Measurements from ENCODE around the gene C1orf174. TPM values are rescaled to one million over a fixed set of nuclear protein-coding genes. Genes with fewer than 3 reads are reported as not detected.

C1orf174 gene
- total RNA-seq, 1 donor: 21.0 TPM

DNA sequence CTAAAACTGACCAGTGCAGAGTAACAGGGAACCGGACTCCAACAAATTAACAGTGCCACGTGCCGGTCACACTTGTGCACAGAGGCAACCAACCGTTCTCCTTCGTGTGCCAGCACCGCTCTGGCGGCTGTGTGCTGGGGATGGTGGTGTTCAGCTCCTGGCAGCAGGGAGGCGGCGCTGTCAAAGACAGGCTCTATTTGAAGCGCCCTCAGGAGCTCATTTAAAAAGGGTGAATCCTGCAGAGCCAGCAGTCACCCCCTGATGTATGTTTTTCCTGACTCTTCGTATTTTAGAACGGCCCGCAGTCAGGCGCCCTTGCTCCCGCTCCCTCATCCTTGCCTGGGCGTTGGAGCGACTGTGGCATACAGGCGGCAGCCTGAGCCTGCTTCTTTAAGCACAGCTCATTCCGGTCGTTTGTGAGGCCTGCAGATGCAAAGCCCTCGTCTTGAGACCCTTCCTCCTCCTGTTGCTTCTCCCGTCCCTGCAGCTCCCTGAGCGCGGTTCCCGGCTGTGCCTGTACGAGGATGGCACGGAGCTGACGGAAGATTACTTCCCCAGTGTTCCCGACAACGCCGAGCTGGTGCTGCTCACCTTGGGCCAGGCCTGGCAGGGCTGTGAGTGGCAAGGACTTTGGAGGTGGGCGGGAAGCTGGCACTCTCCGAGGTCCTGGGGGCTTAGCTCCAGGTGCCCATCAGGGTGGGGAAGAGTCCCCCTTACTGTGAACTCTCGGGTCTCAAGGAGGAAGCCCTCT is 41.7 kb downstream of the C1orf174 start:
- Histone ChIP-seq H3K9me3 (ENCODE audit: low read depth, low read length) (no peaks in the 10 kb centered on the region), H3K4me1 (ENCODE audit: insufficient read depth, low read length) (peaks cover 28% of the 10 kb centered on the region), H3K27me3 (ENCODE audit: insufficient read depth, low read length) (no peaks in the 10 kb centered on the region), H3K4me3 (ENCODE audit: low read length) (no peak overlapping the region)

DNA sequence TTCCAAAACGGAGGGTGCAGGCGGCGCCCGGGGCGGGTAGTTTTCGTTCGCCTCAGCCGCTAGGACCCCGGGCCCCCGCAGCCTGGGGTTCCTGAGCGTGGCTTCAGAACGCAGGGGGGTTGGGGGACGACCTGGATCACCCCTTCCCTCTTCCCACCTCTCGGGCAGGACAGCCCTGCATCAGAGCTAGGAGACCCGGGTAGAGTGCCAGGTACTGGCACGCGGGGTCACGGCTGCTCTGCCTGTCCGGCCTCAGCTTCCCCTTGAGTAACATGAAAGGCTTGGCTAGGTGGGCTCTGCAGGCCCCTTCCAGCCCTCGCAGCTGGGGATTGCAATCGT is 42.3 kb downstream of the C1orf174 start:
- Histone ChIP-seq H3K27me3 (ENCODE audit: insufficient read depth, low read length) (no peaks in the 10 kb centered on the region), H3K9me3 (ENCODE audit: low read depth, low read length) (no peaks in the 10 kb centered on the region), H3K4me1 (ENCODE audit: insufficient read depth, low read length) (peaks cover 28% of the 10 kb centered on the region), H3K4me3 (ENCODE audit: low read length) (peak overlapping the region; percentile 76)

DNA sequence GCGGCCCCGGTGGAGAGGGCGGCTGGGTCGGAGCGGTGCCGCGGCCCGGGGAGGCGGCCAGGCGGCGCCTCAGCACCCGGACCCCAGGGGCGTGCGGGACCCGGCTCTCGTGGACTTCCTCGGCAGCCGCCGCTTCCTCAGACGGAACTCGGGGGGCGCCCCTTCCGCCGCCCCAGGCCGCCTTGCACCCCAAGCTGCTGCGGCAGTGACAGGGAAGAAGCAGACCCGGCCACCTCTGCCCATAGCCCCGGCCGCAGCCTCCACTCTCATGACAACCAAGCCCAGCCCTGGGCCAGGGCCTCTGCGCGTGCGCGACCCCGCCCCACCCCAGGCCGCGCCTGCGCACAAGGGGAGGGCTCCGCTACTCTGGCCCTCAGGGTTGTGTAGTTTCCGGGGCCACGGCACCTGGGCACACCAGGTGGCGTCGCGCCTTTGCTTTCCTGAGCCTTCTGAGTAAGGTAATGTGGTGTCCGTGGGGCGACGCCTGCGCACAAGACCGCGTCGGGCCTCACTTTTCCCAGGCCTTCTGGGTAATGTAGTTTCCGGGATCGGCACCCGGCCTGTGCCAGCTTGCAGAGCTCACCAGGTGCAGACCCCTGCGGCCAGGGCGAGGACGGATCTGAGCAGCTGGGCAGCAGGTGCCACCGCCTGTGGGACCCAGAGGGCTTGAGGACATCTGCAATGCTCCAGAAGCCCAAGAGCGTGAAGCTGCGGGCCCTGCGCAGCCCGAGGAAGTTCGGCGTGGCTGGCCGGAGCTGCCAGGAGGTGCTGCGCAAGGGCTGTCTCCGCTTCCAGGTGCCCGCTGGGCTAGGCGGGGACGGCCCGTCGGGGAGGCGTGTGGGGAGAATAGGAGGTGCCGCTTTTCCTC is 42.9 kb downstream of the C1orf174 start, which contains the start of the genes CEP104 and DFFB:
TSS of gene CEP104 (minus strand) at position 289 of the 868 bp plus-strand sequence. CDS start 4,804 bp downstream, outside the sequence.
TSS of gene DFFB (plus strand) at position 554 of the 868 bp plus-strand sequence. CDS start at position 682, 128 bp downstream.
- Histone ChIP-seq H3K4me1 (ENCODE audit: insufficient read depth, low read length) (peaks cover 28% of the 10 kb centered on the region), H3K9me3 (ENCODE audit: low read depth, low read length) (no peaks in the 10 kb centered on the region), H3K27me3 (ENCODE audit: insufficient read depth, low read length) (no peaks in the 10 kb centered on the region), H3K4me3 (ENCODE audit: low read length) (peak within 1 kb of the TSS; percentile 76)

DNA sequence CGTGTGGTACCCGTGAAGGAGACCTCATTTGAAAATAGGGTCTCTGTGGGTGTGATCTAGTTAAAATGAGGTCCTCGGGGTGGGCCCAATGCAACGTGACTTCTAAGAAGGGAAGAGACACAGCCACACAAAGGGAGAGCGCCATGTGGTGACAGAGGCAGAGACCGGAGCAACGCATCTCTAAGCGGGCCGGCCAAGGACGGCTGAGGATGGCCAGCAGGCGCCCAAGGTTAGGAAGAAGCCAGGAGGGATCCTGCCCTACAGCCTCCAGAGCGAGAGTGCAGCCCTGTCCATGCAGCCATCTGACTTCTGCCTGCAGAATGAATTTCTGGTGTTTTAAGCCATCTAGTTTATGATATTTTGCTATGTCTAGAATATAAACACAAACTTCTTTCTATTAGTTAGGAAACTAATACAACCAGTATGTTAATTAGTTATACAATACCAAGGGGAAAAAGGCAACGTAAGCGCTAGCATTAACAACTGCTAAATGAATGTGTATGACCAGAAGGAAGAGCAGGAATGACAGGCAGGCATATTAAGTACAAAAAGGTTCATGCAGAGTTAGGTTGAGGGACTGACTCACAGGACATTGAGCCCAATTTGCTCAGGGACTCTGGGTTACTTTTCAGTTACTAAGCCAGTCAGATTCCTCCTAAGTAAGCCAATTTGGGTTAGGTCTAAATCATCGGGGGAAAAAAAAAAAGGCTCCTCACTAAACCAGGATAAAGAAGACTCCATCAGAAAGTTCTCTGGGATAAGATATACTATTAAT is 47.2 kb downstream of the C1orf174 start:
- no peaks in the 10 kb centered on the region for H3K27me3 ChIP-seq (ENCODE audit: insufficient read depth, low read length)
- H3K4me1 ChIP-seq (ENCODE audit: insufficient read depth, low read length): peaks cover 19% of the 10 kb centered on the region
- no peak overlapping the region for H3K4me3 ChIP-seq (ENCODE audit: low read length)
- H3K9me3 ChIP-seq (ENCODE audit: low read depth, low read length): no peaks in the 10 kb centered on the region

DNA sequence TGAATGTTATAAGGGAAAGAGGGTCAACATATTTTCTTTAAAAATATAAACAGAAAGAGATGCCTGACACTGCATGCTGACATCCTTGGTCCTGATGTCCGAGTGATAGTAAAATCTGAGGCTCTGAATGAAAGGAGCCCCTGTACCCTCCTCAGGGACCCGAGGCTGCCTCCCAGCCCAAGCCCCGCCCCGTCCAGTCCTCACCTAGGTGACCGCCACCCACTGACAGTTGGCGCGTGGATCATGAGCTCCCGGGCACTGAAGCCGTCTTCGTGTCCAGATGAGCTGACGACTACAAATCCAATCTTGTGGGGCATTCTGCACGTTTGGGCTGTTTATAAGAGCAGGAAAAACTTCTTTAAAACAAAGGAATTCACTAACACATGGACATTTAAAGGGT is 48.0 kb downstream of the C1orf174 start:
- Histone ChIP-seq H3K4me1 (ENCODE audit: insufficient read depth, low read length) (peaks cover 13% of the 10 kb centered on the region), H3K4me3 (ENCODE audit: low read length) (no peak overlapping the region), H3K27me3 (ENCODE audit: insufficient read depth, low read length) (no peaks in the 10 kb centered on the region), H3K9me3 (ENCODE audit: low read depth, low read length) (no peaks in the 10 kb centered on the region)

DNA sequence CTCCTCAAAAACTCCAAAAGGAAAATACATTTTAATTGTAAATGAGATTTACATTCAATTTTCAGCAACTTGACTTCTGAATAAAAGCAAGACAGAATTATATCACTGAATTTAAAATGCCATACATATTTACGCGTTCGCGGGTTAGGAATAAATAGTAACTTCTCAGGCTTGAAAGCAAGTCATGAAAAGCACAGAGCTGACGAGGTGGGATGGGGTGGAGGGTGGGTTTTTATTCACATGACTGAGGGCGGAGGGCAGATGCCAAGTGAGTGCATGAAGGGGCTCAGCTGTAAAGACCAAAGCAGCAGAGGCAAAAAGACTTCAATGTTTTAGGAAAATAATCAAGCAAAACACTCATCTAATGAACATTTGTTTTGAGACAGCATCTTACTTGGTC is 48.8 kb downstream of the C1orf174 start:
- H3K9me3 ChIP-seq (ENCODE audit: low read depth, low read length): no peaks in the 10 kb centered on the region
- no peak overlapping the region for H3K4me3 ChIP-seq (ENCODE audit: low read length)
- no peaks in the 10 kb centered on the region for H3K27me3 ChIP-seq (ENCODE audit: insufficient read depth, low read length)
- H3K4me1 ChIP-seq (ENCODE audit: insufficient read depth, low read length): peaks cover 11% of the 10 kb centered on the region

DNA sequence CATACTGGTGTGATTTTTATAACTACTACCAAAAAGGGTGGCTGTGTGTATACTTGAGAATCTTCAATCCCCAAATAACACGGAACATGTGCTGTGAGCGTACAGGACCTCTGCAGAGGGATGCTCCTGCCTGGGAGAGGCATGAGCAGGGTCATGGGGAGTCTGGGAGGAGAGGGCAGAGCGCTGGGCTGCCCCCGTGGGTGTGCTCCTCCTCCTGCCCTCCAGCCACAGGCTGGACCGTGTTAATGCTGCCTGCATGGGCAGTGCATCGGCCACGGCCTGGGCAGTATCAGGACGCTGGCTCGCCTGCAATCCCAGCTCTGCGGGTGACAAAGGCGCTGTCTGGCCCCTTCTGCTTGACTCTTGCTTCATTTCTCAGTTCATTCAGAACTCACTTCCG is 49.2 kb downstream of the C1orf174 start:
- H3K4me3 ChIP-seq (ENCODE audit: low read length): no peak overlapping the region
- H3K9me3 ChIP-seq (ENCODE audit: low read depth, low read length): no peaks in the 10 kb centered on the region
- peaks cover 7% of the 10 kb centered on the region for H3K4me1 ChIP-seq (ENCODE audit: insufficient read depth, low read length)
- no peaks in the 10 kb centered on the region for H3K27me3 ChIP-seq (ENCODE audit: insufficient read depth, low read length)

DNA sequence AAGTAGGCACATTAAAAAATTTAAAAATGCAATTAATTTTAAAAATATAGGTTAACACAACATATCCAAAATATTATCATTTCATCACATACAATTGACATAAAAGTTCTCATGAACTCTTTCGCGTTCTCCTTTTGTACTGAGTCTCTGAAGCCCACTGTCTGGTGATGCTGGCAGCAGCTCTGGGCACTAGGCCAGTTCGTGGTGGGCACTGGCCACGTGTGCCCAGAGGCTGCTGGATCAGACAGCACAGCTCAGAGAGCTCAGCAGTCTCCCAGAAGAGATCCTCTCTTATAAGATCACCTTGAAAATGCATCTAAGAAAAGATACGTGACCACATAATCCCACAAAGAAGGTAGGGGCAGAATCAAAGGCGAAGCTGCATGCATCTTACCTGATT is 53.0 kb downstream of the C1orf174 start:
- Histone ChIP-seq H3K27me3 (ENCODE audit: insufficient read depth, low read length) (no peaks in the 10 kb centered on the region), H3K9me3 (ENCODE audit: low read depth, low read length) (no peaks in the 10 kb centered on the region), H3K4me1 (ENCODE audit: insufficient read depth, low read length) (peaks cover 6% of the 10 kb centered on the region), H3K4me3 (ENCODE audit: low read length) (no peak overlapping the region)

DNA sequence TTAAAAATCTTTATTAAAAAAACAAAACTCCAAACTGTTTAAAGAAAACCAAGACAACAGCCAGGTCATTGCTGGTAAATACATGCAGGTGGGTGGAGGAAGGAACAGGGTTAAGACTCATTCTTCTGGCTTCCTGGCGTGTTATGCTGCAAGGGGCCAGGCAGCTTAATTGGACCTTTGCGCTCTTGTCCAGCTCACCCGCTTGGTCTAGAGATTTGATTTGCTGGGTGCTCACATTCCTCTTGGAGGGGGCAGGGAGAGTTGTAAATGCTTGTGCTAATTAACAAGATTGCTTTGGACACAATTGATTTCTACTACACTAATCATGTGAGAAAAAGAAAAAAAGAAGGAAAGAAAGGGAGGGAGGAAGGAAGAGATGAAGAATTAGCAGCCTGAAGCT is 53.5 kb downstream of the C1orf174 start:
- peaks cover 6% of the 10 kb centered on the region for H3K4me1 ChIP-seq (ENCODE audit: insufficient read depth, low read length)
- H3K27me3 ChIP-seq (ENCODE audit: insufficient read depth, low read length): no peaks in the 10 kb centered on the region
- H3K9me3 ChIP-seq (ENCODE audit: low read depth, low read length): no peaks in the 10 kb centered on the region
- H3K4me3 ChIP-seq (ENCODE audit: low read length): no peak overlapping the region

DNA sequence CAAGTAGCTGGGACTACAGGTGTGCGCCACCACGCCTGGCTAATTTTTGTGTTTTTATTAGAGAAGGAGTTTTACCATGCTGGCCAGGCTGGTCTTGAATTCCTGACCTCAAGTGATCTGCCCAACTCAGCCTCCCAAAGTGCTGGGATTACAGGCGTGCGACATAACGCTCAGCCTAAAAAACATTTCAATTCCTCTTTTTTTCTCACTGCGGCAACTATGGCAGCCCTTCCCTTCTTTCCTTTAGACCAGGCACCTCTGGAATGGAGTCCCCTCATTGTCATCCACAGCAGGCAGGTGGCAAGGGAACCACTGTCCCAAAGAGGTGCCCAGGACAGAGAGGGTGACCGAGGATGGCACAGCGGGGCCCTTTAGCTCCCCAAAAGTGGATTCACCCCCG is 57.2 kb downstream of the C1orf174 start:
- peaks cover 6% of the 10 kb centered on the region for H3K4me1 ChIP-seq (ENCODE audit: insufficient read depth, low read length)
- H3K9me3 ChIP-seq (ENCODE audit: low read depth, low read length): no peaks in the 10 kb centered on the region
- H3K27me3 ChIP-seq (ENCODE audit: insufficient read depth, low read length): no peaks in the 10 kb centered on the region
- H3K4me3 ChIP-seq (ENCODE audit: low read length): no peak overlapping the region

DNA sequence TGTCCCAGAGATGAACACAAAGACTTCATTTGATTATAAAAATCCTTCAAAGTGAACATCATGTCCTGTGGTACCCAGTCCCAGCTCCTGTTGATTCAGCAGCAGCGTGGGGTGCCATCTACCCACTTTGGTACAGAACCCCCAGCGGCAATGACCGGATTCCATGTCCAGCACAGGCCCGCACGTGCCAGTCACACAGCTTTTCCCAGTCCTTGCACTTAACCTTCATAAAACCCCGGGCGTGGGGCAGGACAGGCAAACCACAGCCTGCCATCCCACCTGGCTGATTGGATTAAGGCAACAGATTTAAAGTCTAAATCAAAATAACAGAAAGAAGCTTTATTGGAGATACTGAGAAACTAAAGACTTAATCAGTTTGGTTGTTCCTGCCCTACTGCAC is 58.6 kb downstream of the C1orf174 start:
- no peaks in the 10 kb centered on the region for H3K27me3 ChIP-seq (ENCODE audit: insufficient read depth, low read length)
- no peaks in the 10 kb centered on the region for H3K9me3 ChIP-seq (ENCODE audit: low read depth, low read length)
- H3K4me3 ChIP-seq (ENCODE audit: low read length): no peak overlapping the region
- peaks cover 6% of the 10 kb centered on the region for H3K4me1 ChIP-seq (ENCODE audit: insufficient read depth, low read length)

Other genes with a start within 250 kb of the C1orf174 start
- gene TP73, start 247.8 kb downstream of the C1orf174 start, total RNA-seq: not detected
- not detected for gene CCDC27, start 147.8 kb downstream of the C1orf174 start, total RNA-seq
- 0.73 TPM for gene SMIM1, start 127.5 kb downstream of the C1orf174 start, total RNA-seq
- 20.9 TPM for gene LRRC47, start 103.8 kb downstream of the C1orf174 start, total RNA-seq
- gene CEP104, start 43.1 kb downstream of the C1orf174 start, total RNA-seq: 12.8 TPM
- gene DFFB, start 42.8 kb downstream of the C1orf174 start, total RNA-seq: 4.2 TPM